Colon (tissue), 2 donors: Measurements from ENCODE around the gene PPP6R2.

Experiments
- FAIRE-seq: peaks from 2 replicates; lab custom pipeline; 2012; peaks lifted over from hg19 to GRCh38; lab: Jason Lieb, UNC
- donor health status: control.
- donor health status: control.

The PPP6R2 gene

GRCh38 chr22:50445880-50446707 is 103.0 kb downstream of the PPP6R2 start:
- no peak for FAIRE-seq

GRCh38 chr22:50446708-50447575 is 103.8 kb downstream of the PPP6R2 start:
- no peak for FAIRE-seq

GRCh38 chr22:50447576-50448551 is 104.7 kb downstream of the PPP6R2 start:
- FAIRE-seq = no peak

- no peak for FAIRE-seq
Observed at GRCh38 chr22:50452649-50453048, 109.5 kb downstream of the PPP6R2 start.

GRCh38 chr22:50454556-50455075 is 111.5 kb downstream of the PPP6R2 start:
- FAIRE-seq = no peak

GRCh38 chr22:50455201-50455600 is 112.1 kb downstream of the PPP6R2 start:
- FAIRE-seq = no peak

GRCh38 chr22:50456026-50456425 is 112.9 kb downstream of the PPP6R2 start:
- FAIRE-seq = no peak

GRCh38 chr22:50456466-50457234 is 113.5 kb downstream of the PPP6R2 start:
- no peak for FAIRE-seq

- FAIRE-seq = no peak
Observed at GRCh38 chr22:50459016-50459415, 115.9 kb downstream of the PPP6R2 start.

GRCh38 chr22:50459496-50460140 is 116.5 kb downstream of the PPP6R2 start:
- FAIRE-seq = no peak

- no peak for FAIRE-seq
Observed at GRCh38 chr22:50460938-50461337, 117.8 kb downstream of the PPP6R2 start.

- FAIRE-seq = no peak
Observed at GRCh38 chr22:50461536-50461935, 118.4 kb downstream of the PPP6R2 start.

GRCh38 chr22:50461979-50462540 is 118.9 kb downstream of the PPP6R2 start:
- FAIRE-seq = no peak

- no peak for FAIRE-seq
Observed at GRCh38 chr22:50463188-50463900, 120.2 kb downstream of the PPP6R2 start.

- FAIRE-seq = no peak
Observed at GRCh38 chr22:50464451-50464850, 121.3 kb downstream of the PPP6R2 start.

- no peak for FAIRE-seq
Observed at GRCh38 chr22:50465066-50465930, 122.2 kb downstream of the PPP6R2 start.

GRCh38 chr22:50467341-50467740 is 124.2 kb downstream of the PPP6R2 start:
- FAIRE-seq = no peak

- no peak for FAIRE-seq
Observed at GRCh38 chr22:50467773-50468440, 124.8 kb downstream of the PPP6R2 start.
